ENCODE data around the gene LTB.
"Not testable (repeated sequence)": the region's sequence is repeated elsewhere in the genome, so short reads cannot be mapped to it uniquely, and the experiment has no call there.

LTB gene

DNA sequence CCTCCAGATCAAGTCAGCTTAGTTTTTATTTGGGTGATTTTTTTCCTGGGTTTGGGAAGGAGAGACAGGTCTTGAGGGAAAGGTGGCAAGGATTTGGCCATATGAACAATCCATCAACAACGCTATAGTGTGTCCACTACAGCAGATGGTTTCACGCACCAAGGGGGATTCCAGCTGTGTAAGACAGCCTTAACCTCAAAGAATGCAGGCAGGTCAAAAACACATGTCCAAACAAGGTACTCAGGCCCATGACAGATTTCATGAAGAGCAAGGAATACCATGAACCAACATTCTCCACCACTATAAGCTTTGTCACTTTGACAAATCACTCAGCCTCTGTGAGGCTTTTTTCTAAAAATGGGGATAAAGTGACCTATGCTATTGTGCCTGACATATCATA lies 34.8 kb upstream of the LTB start:
- DNase-seq (no peak), ATAC-seq (replicated peaks) (no peak)
- H3K9me3 Mint-ChIP-seq = no peaks in the 10 kb centered on the region
- peaks cover 8 to 9% of the 10 kb centered on the region in 2 donors for H3K36me3 Mint-ChIP-seq
- H3K27ac Mint-ChIP-seq = no peak overlapping the region
- H3K4me1 Mint-ChIP-seq = peaks cover 36 to 43% of the 10 kb centered on the region in 2 donors
- no peak overlapping the region for H3K4me3 Mint-ChIP-seq
- no peaks in the 10 kb centered on the region for H3K27me3 Mint-ChIP-seq

DNA sequence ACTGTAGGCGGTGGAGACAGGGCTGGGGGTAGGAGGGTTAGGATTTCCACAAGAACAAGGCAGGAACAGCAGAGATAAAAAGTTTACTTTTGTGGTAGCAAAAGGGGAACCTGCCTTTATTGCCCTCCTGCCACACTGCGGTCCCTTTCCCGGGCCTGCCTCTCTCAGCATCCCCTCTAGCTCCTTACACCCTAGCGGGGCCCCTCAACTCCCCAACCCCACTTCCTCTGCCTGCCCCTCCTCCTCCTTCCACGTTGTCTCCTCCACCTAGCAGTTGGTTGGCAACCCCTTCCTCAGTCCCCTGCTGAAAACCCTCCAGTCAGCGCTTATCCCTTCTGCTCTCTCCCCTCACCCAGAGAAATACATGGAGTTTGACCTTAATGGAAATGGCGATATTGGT lies 33.5 kb upstream of the LTB start:
- peaks cover 29 to 33% of the 10 kb centered on the region in 2 donors for H3K4me1 Mint-ChIP-seq
- H3K36me3 Mint-ChIP-seq = peaks cover 0 to 2% of the 10 kb centered on the region in 2 donors
- H3K9me3 Mint-ChIP-seq = no peaks in the 10 kb centered on the region
- DNase-seq (no peak), ATAC-seq (replicated peaks) (no peak)
- no peaks in the 10 kb centered on the region for H3K27me3 Mint-ChIP-seq
- H3K27ac Mint-ChIP-seq = peak overlapping the region; percentile 89
- H3K4me3 Mint-ChIP-seq = peak overlapping the region; percentile 41 to 44

DNA sequence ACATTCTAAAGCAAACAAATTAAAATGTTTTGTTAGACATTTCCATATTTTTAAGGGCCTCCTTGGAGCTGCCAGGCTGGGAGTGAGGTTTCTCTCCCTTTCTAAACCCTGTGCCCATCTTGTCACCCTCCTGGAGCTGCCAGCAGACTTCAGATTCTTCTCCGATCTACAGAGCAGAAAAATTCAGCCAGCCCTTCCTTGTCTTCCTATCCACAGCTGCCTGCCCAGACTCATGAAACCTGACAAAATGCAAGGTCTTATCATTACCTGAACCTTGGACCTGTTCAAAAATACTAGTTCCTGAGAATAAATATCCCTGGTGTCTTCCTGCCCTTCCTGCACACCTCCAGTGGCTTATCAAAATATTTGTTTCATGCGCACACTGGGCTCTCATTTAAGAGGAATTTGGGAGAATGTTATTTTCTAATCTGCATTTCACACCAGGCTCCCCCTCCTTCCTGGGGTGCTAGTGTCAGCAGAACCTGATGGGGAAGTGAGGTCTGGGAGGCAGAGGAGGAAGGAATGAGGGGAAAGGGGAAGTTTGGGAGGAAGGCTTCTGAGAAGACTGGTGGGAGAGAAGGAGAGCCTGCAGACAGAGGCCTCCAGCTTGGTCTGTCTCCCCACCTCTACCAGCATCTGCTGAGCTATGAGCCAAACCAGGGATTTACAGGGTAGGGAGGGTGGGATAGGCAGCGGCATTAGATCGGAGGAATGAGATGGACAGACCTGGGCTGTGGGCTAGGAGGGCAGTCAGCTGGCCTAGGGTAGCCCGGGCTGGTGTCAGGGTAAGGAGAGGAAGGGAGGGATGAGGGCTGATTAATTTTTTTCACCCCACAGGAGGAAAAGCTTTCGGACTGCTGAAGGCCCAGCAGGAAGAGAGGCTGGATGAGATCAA lies 32.7 kb upstream of the LTB start, which contains the start of gene AIF1:
TSS of gene AIF1 (plus strand) at position 551 of the 895 bp plus-strand sequence. CDS start at position 647, 96 bp downstream.
- H3K4me1 Mint-ChIP-seq = peaks cover 29 to 33% of the 10 kb centered on the region in 2 donors
- no peaks in the 10 kb centered on the region for H3K27me3 Mint-ChIP-seq
- no peak for DNase-seq
- H3K9me3 Mint-ChIP-seq = no peaks in the 10 kb centered on the region
- peak; percentile 45 to 56 for ATAC-seq (replicated peaks)
- peak within 1 kb of the TSS; percentile 63 to 67 for H3K4me3 Mint-ChIP-seq
- H3K36me3 Mint-ChIP-seq = peaks cover 0 to 2% of the 10 kb centered on the region in 2 donors
- peak within 1 kb of the TSS; percentile 89 for H3K27ac Mint-ChIP-seq

DNA sequence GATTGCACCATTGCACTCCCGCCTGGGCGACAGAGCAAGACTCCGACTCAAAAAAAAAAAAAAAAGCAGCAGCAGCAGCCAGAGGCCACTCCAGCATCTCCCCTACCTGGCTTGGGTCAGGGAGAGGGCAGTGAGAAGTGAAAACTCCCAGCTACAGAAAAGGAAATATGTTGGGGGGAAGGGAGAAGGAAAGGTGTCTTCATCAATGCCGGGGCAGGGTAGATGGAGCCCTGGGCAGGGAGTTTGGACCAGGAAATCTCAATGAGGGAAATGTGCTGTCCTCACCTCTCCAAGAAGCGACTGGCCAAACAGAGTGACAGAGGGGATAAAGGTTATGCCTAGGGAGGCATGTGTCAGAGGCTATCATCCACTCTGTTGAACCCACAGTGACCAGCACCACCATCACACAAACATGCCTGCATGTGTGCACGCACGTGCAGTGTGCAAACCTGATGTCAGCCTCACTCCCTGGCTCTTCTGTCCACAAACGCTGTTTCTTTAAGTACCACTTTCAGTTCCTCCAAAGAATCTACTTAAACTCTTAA lies 31.9 kb upstream of the LTB start:
- peak; percentile 71 to 81 for ATAC-seq (replicated peaks)
- H3K4me1 Mint-ChIP-seq = peaks cover 29 to 33% of the 10 kb centered on the region in 2 donors
- peaks cover 0 to 2% of the 10 kb centered on the region in 2 donors for H3K36me3 Mint-ChIP-seq
- H3K9me3 Mint-ChIP-seq = no peaks in the 10 kb centered on the region
- no peak for DNase-seq
- H3K4me3 Mint-ChIP-seq = peak overlapping the region in 1 of 2 donors; percentile 32
- H3K27ac Mint-ChIP-seq = peak overlapping the region; percentile 42
- no peaks in the 10 kb centered on the region for H3K27me3 Mint-ChIP-seq

DNA sequence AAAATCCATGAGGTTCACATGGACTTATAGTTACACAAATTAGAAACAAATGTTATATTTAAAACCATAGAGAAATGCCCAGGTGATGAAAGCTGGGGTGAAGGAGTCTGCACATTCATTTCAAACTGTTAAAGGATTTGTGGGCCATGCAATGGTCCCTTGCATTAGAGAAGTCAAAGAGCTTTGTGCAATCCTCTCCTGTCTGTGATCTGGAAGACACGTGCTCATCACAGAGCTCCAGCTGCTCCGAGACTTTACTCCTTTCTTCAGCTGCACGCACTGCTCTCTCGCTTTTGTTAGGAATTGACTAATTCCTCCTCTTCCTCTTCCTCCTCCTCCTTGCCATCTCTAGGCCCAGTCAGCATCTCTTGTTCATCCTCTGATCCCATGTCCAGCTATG lies 28.7 kb upstream of the LTB start:
- ATAC-seq (replicated peaks) (no peak), DNase-seq (no peak)
- H3K4me1 Mint-ChIP-seq = peaks cover 21 to 23% of the 10 kb centered on the region in 2 donors
- no peaks in the 10 kb centered on the region for H3K27me3 Mint-ChIP-seq
- no peak overlapping the region for H3K27ac Mint-ChIP-seq
- H3K36me3 Mint-ChIP-seq = no peaks in the 10 kb centered on the region
- H3K4me3 Mint-ChIP-seq = no peak overlapping the region
- H3K9me3 Mint-ChIP-seq = no peaks in the 10 kb centered on the region

DNA sequence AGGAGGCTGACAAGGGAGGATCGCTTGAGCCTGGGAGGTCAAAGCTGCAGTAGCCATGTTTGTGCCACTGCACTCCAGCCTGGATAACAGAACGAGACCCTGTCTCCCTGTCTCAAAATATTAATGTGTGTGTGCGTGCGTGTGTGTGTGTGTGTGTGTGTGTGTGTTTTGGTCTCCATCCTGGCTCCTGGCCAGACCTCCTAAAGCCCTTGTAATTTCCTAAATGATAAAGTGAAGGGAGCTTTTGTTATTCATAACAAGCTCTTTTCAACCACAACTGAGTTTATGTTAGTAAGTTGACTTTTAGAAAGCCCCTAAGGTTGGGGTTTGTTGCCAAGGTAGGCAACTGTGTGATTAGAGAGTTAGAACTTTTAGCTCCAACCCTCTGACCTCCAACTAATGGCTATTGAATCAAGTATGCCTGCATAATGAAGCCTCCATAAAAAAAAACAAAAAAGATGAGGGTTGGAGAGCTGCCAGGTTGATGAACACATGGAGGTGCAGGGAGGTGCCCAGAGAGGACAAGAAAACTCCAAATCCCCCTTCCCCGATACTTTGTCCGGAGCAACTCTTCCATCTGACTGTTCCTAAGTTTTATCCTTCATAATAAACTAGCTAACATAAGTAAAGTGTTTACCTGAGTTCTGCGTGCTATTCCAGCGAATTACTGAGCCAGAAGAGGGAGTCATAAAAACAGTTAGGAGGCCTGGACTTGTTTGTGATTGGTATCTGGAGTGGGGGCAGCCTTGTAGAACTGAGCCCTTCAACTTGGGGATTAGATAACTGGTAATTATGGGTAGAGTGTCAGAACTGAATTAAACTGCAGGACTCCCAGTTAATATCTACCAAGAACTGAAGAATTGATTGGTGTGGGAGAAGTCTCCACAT lies 27.5 kb upstream of the LTB start:
- H3K27ac Mint-ChIP-seq = no peak overlapping the region
- H3K9me3 Mint-ChIP-seq = no peaks in the 10 kb centered on the region
- peaks cover 9 to 11% of the 10 kb centered on the region in 2 donors for H3K4me1 Mint-ChIP-seq
- ATAC-seq (replicated peaks) = no peak
- no peak for DNase-seq
- H3K36me3 Mint-ChIP-seq = no peaks in the 10 kb centered on the region
- no peaks in the 10 kb centered on the region for H3K27me3 Mint-ChIP-seq
- H3K4me3 Mint-ChIP-seq = no peak overlapping the region

DNA sequence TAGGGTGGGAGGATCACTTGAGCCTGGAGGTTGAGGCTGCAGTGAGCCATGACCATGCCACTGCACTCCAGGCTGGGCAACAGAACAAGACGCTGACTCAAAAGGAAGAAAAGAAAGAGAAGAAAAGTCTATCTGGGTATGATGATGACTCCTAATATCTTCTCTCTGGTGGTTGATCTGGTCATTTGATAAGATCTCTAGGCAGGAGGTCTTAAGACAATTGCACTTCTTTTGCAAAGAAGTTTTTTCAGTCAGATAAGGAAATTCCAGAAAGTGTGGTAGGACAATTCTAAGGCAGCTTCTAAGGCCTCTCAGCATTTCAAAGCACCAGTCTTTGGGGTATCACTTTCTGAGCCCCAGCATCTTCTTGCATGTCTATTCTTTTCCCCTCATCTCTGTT lies 25.1 kb upstream of the LTB start:
- no peaks in the 10 kb centered on the region for H3K27me3 Mint-ChIP-seq
- H3K27ac Mint-ChIP-seq = no peak overlapping the region
- no peaks in the 10 kb centered on the region for H3K9me3 Mint-ChIP-seq
- no peaks in the 10 kb centered on the region for H3K4me1 Mint-ChIP-seq
- H3K36me3 Mint-ChIP-seq = no peaks in the 10 kb centered on the region
- no peak for DNase-seq
- no peak for ATAC-seq (replicated peaks)
- H3K4me3 Mint-ChIP-seq = no peak overlapping the region

DNA sequence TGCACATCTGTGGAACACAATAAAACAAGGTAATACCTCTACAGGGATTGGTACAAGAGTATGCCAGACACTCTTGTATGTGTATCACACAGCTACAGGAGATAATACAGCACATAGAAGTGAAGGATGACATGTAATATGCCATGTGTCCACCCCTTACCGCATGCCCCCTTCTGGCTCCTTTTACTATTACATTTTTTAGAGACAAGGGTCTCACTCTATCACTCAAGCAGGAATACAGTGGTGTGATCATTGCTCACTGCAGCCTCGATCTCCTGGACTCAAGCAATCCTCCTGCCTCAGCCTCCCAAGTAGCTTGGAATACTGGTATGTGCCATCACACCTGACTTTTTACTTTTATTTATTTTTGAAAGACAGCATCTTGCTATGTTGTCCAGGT lies 14.8 kb upstream of the LTB start:
- Mint-ChIP-seq H3K27ac (no peak overlapping the region), H3K27me3 (no peaks in the 10 kb centered on the region), H3K4me1 (peaks cover 33 to 47% of the 10 kb centered on the region in 2 donors), H3K4me3 (no peak overlapping the region), H3K9me3 (no peaks in the 10 kb centered on the region), H3K36me3 (no peaks in the 10 kb centered on the region)
- no peak for DNase-seq
- peak; percentile 68 to 70 for ATAC-seq (replicated peaks)

DNA sequence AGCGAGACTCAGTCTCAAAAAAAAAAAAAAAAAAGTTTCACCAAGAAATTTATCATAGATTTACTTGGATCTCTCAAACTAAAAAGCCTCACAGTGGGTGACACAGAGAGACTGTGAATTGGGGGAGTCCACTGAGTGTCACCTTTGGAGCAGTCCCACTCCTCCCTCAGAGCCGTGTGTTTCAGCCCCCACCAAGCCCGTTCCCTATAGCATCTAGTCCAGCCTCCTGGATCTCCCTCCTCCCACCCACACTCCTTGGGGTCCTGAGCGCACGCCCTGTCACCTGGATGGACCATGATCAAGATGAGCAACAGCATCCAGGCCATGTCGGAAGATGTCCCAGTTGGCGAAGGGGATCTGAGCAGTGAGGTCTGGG lies 10.2 kb upstream of the LTB start:
- Mint-ChIP-seq H3K4me1 (peaks cover 39 to 61% of the 10 kb centered on the region in 2 donors), H3K36me3 (peaks cover 0 to 2% of the 10 kb centered on the region in 2 donors), H3K9me3 (no peaks in the 10 kb centered on the region), H3K4me3 (peak overlapping the region; percentile 44 to 62), H3K27me3 (no peaks in the 10 kb centered on the region), H3K27ac (peak overlapping the region; percentile 89)
- peak; percentile 2 to 8 for ATAC-seq (replicated peaks)
- DNase-seq = no peak

DNA sequence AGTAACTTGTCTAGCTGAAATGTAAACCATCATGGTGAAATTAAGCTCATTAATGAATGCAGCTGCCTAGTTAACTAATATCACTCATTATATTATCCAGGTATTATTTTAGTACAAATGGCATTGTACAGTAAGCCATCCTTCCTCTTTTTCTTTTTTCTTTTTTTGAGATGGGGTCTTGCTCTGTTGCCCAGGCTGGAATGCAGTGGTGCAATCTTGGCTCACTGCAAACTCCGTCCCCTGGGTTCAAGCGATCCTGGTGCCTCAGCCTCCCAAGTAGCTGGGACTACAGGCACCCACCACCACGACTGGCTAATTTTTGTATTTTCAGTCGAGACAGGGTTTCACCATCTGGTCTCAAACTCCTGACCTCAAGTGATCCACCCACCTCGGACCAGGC lies 8.5 kb upstream of the LTB start:
- not testable (repeated sequence) for ATAC-seq (replicated peaks); H3K4me3 Mint-ChIP-seq; H3K9me3 Mint-ChIP-seq; H3K27ac Mint-ChIP-seq; H3K27me3 Mint-ChIP-seq; DNase-seq; H3K36me3 Mint-ChIP-seq
- peaks cover 41 to 63% of the 10 kb centered on the region in 2 donors for H3K4me1 Mint-ChIP-seq

DNA sequence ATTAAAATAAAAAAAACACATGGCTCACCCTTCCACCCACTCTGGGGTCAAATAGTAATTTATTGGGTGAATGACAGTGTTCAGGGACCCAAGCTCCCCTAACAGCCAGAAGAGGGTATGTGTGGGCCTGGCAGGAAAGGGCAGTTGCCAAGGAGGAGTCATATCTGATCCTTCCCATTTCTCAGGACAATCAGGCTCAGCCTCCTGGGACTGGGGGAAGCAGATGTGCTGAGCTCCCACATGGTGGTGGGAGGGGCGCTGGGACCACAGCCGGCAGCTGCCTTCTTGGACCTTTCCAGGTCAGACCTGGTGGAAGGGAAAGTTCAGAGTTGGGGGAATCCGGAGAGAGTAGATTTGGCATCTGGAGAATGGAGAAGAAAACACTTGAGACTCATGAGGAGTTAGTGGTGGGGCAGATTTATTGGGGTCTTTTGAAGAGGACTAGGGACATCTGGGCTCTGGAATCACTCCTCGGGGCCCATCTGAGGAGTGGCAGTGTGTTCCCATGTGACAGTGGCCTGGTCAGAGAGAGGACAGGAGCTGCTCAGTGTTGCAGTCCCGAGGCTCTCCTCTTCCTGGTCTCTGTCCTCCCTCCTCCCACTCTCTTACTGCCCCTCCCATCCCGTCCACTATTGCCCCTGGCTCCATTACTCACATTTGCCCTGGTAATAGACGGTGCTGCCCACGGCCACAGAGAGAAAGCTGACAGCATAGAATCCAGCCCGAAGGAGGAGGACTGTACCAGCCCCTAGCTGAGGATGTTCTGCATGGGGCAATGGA lies 6.8 kb upstream of the LTB start:
- Mint-ChIP-seq H3K27ac (peak overlapping the region; percentile 88), H3K27me3 (no peaks in the 10 kb centered on the region), H3K9me3 (no peaks in the 10 kb centered on the region), H3K36me3 (peaks cover 0 to 2% of the 10 kb centered on the region in 2 donors), H3K4me3 (peak overlapping the region; percentile 19 to 43), H3K4me1 (peaks cover 46 to 68% of the 10 kb centered on the region in 2 donors)
- ATAC-seq (replicated peaks) (peak in 1 of 2 donors; percentile 15), DNase-seq (no peak)

DNA sequence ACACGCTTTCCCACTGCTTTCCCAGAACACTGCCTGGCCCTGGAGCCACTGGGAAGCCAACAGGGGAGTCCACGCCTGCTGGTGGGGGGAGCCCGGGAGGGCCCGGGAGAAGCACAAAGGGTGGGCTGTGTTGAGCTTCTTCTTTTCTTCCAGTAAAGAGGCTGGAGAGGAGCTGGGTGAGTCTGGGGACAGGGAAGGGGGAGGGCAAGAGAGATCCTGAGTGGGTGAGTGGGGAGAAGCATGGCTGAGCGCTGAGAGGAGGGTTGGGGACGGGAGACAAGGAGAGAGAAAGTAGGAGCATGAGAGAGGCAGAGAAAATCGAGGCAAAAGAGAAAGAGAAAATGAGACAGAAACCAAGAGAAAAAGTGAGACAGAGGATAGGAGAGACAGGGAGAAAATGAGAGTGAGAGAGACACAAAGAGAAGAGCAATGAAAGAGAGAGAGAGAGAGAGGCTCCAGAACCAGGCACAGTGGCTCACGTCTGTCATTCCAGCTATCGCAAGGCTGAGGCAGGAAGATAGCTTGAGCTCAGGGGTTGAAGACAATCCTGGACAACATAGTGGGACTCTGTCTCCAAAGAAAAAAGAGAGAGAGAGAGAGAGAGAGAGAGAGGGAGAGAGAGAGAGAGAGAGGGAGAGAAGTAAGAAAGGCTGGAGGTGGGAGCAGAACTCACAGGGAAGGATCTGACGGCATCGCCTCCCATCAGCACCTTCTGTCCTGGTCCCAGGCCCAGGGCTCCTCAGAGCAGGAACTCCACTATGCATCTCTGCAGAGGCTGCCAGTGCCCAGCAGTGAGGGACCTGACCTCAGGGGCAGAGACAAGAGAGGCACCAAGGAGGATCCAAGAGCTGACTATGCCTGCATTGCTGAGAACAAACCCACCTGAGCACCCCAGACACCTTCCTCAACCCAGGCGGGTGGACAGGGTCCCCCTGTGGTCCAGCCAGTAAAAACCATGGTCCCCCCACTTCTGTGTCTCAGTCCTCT lies 5.9 kb upstream of the LTB start:
- Mint-ChIP-seq H3K36me3 (peaks cover 0 to 2% of the 10 kb centered on the region in 2 donors), H3K9me3 (no peaks in the 10 kb centered on the region), H3K27ac (peak overlapping the region; percentile 90), H3K4me1 (peaks cover 42 to 61% of the 10 kb centered on the region in 2 donors), H3K27me3 (no peaks in the 10 kb centered on the region), H3K4me3 (peak overlapping the region; percentile 78 to 79)
- DNase-seq = no peak
- peak; percentile 6 to 11 for ATAC-seq (replicated peaks)
